ENCODE measurements around the gene CNN1. TPM values are rescaled to one million over a fixed set of nuclear protein-coding genes. Genes with fewer than 3 reads are reported as not detected.
A peak's percentile ranks its signal among the peaks of the same experiment; 100 is the strongest.

Gene CNN1
- total and polyA plus RNA-seq, 9 of the 15 experiments (the other 6 are each of a cell fraction or from before 2014, with no cell fraction given): 0.23 to 10.6 (median 5.2) TPM

- no peak for TF ChIP-seq THAP12 (CRISPR knock-in tag; IDR thresholded peaks at IDR 0.05)
- peak; percentile 17; the same call in 1 of the 2 replicates for TF ChIP-seq ZEB2 (IDR thresholded peaks at IDR 0.05)
- TF ChIP-seq PTBP1 (IDR thresholded peaks at IDR 0.05; ENCODE audit: low read depth, low read length): peak; percentile 78; the same call in 1 of the 2 replicates
- TF ChIP-seq, protein P1, sequence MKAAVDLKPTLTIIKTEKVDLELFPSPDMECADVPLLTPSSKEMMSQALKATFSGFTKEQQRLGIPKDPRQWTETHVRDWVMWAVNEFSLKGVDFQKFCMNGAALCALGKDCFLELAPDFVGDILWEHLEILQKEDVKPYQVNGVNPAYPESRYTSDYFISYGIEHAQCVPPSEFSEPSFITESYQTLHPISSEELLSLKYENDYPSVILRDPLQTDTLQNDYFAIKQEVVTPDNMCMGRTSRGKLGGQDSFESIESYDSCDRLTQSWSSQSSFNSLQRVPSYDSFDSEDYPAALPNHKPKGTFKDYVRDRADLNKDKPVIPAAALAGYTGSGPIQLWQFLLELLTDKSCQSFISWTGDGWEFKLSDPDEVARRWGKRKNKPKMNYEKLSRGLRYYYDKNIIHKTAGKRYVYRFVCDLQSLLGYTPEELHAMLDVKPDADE (conservative IDR thresholded peaks at IDR 0.05; ENCODE audit: control insufficient read depth, low read depth, low read length): no peak
- 0 out of 2 replicates have a peak, but pooled peaks have one; percentile 13 for TF ChIP-seq NFIC (IDR thresholded peaks at IDR 0.05)
- TF ChIP-seq MAFK (IDR thresholded peaks at IDR 0.05; ENCODE audit: low read length): no peak
- no peak for TF ChIP-seq TAL1 (IDR thresholded peaks at IDR 0.05)
- TF ChIP-seq RBM25 (IDR thresholded peaks at IDR 0.05; ENCODE audit: low read depth, low read length, severe bottlenecking): peak; percentile 88
- no peak for TF ChIP-seq HMGN3 (IDR thresholded peaks at IDR 0.05; ENCODE audit: borderline replicate concordance, extremely low read depth, insufficient read length, low read depth, low read length)
- peak; percentile 13; the same call in 1 of the 2 replicates for TF ChIP-seq EGR1 (conservative IDR thresholded peaks at IDR 0.05)
- TF ChIP-seq MTA1 (IDR thresholded peaks at IDR 0.05; ENCODE audit: borderline replicate concordance): 0 out of 2 replicates have a peak, but pooled peaks have one; percentile 18
- no peak for TF ChIP-seq U2AF1 (optimal IDR thresholded peaks at IDR 0.05; ENCODE audit: low read depth, low read length)
- peak; percentile 45; the same call in 1 of the 2 replicates for TF ChIP-seq EP400 (IDR thresholded peaks at IDR 0.05)
- TF ChIP-seq RB1 (IDR thresholded peaks at IDR 0.05; ENCODE audit: low read depth): 0 out of 2 replicates have a peak, but pooled peaks have one; percentile 19
- TF ChIP-seq RBFOX2 (IDR thresholded peaks at IDR 0.05; ENCODE audit: low read depth, low read length): peak; percentile 65
- TF ChIP-seq PTRF (tag; IDR thresholded peaks at IDR 0.05): no peak
- TF ChIP-seq IRF9 (tag; IDR thresholded peaks at IDR 0.05): no peak
- TF ChIP-seq FOXP4 (CRISPR knock-in tag; IDR thresholded peaks at IDR 0.05; ENCODE audit: borderline replicate concordance): no peak
- no peak for TF ChIP-seq ZBED1 (IDR thresholded peaks at IDR 0.05)
- no peak for TF ChIP-seq JUND (IDR thresholded peaks at IDR 0.05; ENCODE audit: borderline replicate concordance, low read depth, low read length)
- TF ChIP-seq JUND (tag; IDR thresholded peaks at IDR 0.05; ENCODE audit: borderline replicate concordance, low read depth, low read length): no peak; the same call in 2 of the 3 replicates
- peak; percentile 66 for TF ChIP-seq PCBP1 (IDR thresholded peaks at IDR 0.05; ENCODE audit: low read depth, low read length, poor library complexity, severe bottlenecking)
These were observed 1.1 kb downstream of the CNN1 start (continued) for GRCh38 chr19:11539495-11540365.
